Measurements from ENCODE around the gene SLC4A4. TPM values are rescaled to one million over a fixed set of nuclear protein-coding genes. Genes with fewer than 3 reads are reported as not detected.

The SLC4A4 gene
- total and polyA plus RNA-seq, 4 donors = 3.2 to 78.6 (median 18.6) TPM

DNA sequence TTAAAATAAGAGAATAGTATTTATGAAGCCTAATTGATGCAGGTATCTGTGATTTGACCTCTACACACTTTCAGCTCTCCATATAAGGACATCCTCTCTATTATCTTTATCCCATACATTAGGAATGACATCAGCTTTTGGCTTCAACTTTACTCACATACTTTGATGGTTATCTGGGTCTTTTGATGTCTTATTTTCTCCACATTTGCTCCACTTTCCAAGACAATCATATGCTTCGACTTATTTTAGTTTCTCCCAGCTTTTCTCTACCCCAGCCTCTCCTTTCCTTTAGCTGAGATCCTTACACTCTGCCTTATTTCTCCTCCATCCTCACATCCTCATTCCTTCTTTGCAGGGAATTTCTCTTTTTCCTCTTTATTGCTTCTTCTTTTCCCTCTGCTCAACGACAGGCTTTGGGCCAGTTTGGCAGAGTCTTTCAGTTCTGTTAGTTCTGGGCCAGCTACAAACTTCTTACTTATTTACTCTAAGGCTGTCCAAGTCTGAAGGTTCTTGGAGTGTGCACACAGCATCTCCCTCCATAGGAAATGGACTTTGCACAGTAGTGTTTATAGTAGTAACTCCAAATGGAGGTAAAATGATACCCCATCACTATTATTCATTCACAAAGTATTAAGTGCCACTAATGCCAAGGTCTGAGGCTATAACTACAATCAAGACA is 50.5 kb downstream of the SLC4A4 start:
- TF ChIP-seq, protein P1, sequence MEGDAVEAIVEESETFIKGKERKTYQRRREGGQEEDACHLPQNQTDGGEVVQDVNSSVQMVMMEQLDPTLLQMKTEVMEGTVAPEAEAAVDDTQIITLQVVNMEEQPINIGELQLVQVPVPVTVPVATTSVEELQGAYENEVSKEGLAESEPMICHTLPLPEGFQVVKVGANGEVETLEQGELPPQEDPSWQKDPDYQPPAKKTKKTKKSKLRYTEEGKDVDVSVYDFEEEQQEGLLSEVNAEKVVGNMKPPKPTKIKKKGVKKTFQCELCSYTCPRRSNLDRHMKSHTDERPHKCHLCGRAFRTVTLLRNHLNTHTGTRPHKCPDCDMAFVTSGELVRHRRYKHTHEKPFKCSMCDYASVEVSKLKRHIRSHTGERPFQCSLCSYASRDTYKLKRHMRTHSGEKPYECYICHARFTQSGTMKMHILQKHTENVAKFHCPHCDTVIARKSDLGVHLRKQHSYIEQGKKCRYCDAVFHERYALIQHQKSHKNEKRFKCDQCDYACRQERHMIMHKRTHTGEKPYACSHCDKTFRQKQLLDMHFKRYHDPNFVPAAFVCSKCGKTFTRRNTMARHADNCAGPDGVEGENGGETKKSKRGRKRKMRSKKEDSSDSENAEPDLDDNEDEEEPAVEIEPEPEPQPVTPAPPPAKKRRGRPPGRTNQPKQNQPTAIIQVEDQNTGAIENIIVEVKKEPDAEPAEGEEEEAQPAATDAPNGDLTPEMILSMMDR (IDR thresholded peaks at IDR 0.05; ENCODE audit: control extremely low read depth, extremely low read depth) = no peak
- Histone ChIP-seq H3K9ac (ENCODE audit: insufficient read depth in 1 of 2, low read length in 2 of 2) (no peak overlapping the region), H3K27me3 (ENCODE audit: control insufficient read depth in 3 of 3, insufficient read depth in 3 of 3, low read length in 2 of 3) (no peaks in the 10 kb centered on the region), H3K27ac (ENCODE audit: low read depth in 1 of 2, low read length in 1 of 2) (no peak overlapping the region), H3K4me3 (no peak overlapping the region), H3K36me3 (ENCODE audit: control insufficient read depth in 4 of 4, insufficient read depth in 4 of 4, low read length in 4 of 4) (peaks cover 0 to 3% (median 0%) of the 10 kb centered on the region in 4 donors), H3K4me1 (ENCODE audit: control insufficient read depth in 5 of 5, insufficient read depth in 5 of 5, low read length in 5 of 5) (peaks cover 0 to 15% (median 5%) of the 10 kb centered on the region in 5 donors), H3K9me3 (ENCODE audit: control insufficient read depth in 4 of 4, insufficient read depth in 3 of 4, low read length in 3 of 4) (no peaks in the 10 kb centered on the region)
- 42 to 68% methylated on average over 2 of the region's 2 CpGs for WGBS, 2 donors
- DNase-seq (peak; percentile 29 to 75 (median 61)), ATAC-seq (ENCODE audit: insufficient read depth, low FRiP score) (no peak)

DNA sequence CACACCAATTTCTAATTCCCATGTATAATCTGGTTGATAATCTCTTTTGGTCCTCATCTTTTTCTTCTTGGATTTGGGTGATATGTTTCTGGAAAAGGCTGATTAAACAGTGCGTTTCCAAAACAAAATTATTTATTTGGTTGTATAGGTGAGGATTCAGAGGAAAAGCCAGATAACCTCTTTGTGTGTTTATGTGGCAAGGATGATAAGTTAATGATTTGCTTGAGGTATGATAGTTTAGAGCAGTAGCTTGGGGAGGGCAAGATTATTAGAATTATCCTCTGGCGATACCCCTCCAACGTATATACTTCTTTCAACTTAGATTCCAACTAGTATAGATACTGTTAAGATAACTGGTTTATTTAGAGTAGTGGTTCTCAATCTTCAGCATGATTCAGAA is 53.3 kb downstream of the SLC4A4 start:
- ATAC-seq (ENCODE audit: insufficient read depth, low FRiP score) (no peak), DNase-seq (no peak)
- no peaks in the 10 kb centered on the region for H3K9me3 ChIP-seq (ENCODE audit: control insufficient read depth in 4 of 4, insufficient read depth in 3 of 4, low read length in 3 of 4)
- peaks cover 0 to 15% (median 5%) of the 10 kb centered on the region in 5 donors for H3K4me1 ChIP-seq (ENCODE audit: control insufficient read depth in 5 of 5, insufficient read depth in 5 of 5, low read length in 5 of 5)
- no peaks in the 10 kb centered on the region for H3K27me3 ChIP-seq (ENCODE audit: control insufficient read depth in 3 of 3, insufficient read depth in 3 of 3, low read length in 2 of 3)
- no peak overlapping the region for H3K9ac ChIP-seq (ENCODE audit: insufficient read depth in 1 of 2, low read length in 2 of 2)
- no peak overlapping the region for H3K4me3 ChIP-seq
- TF ChIP-seq, protein P1 (IDR thresholded peaks at IDR 0.05; ENCODE audit: control extremely low read depth, extremely low read depth) = no peak
- no peak overlapping the region for H3K27ac ChIP-seq (ENCODE audit: low read depth in 1 of 2, low read length in 1 of 2)
- H3K36me3 ChIP-seq (ENCODE audit: control insufficient read depth in 4 of 4, insufficient read depth in 4 of 4, low read length in 4 of 4) = no peaks in the 10 kb centered on the region
- WGBS, 2 donors = 95 to 98% methylated on average over 3 of the region's 3 CpGs

DNA sequence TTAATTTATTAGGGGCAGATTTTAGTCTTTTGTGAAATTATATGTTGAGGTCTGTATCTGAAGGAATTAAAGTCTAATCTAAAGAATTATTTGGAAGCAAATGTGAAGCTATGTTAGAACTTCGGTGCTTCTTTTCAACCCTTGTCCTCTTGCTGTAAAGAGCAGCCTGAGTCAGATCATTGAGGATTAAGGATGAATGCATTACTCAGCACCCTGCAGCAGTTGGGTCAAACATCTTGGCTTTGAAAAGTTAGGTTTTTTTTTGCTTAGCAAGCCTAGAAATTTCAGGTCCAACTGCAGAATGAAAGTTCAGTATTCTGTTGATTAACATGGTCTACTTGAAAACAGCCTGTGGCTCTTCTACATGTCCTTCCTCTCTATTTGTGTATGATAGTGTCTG is 57.6 kb downstream of the SLC4A4 start:
- 84 to 93% methylated on average over 1 of the region's 1 CpG for WGBS, 2 donors
- no peak overlapping the region for H3K27ac ChIP-seq (ENCODE audit: low read depth in 1 of 2, low read length in 1 of 2)
- ATAC-seq (ENCODE audit: insufficient read depth, low FRiP score) (no peak), DNase-seq (no peak)
- TF ChIP-seq, protein P1 (IDR thresholded peaks at IDR 0.05; ENCODE audit: control extremely low read depth, extremely low read depth) = no peak
- H3K4me3 ChIP-seq = no peak overlapping the region
- H3K27me3 ChIP-seq (ENCODE audit: control insufficient read depth in 3 of 3, insufficient read depth in 3 of 3, low read length in 2 of 3) = no peaks in the 10 kb centered on the region
- H3K9ac ChIP-seq (ENCODE audit: insufficient read depth in 1 of 2, low read length in 2 of 2) = no peak overlapping the region
- H3K36me3 ChIP-seq (ENCODE audit: control insufficient read depth in 4 of 4, insufficient read depth in 4 of 4, low read length in 4 of 4) = no peaks in the 10 kb centered on the region
- no peaks in the 10 kb centered on the region for H3K9me3 ChIP-seq (ENCODE audit: control insufficient read depth in 4 of 4, insufficient read depth in 3 of 4, low read length in 3 of 4)
- H3K4me1 ChIP-seq (ENCODE audit: control insufficient read depth in 5 of 5, insufficient read depth in 5 of 5, low read length in 5 of 5) = peaks cover 0 to 8% (median 0%) of the 10 kb centered on the region in 5 donors

DNA sequence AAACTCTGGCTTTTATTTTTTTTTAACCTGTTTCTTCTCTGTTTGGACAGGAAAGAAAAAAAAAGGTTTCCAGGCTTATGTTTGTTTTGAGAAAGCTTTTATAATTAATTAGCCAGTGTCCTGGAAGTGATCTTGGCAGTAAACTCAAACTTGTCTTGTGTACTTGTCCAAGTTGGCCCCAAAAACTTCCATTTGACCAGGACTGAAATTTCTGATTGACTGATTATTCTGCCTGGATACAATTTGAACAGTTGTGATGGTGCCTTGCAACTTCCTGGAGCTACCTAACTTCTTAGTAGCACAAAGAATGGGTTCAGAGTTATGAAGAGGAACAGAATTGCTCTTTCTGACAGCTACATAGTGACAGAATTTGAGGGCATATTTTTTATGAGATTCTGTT is 62.0 kb downstream of the SLC4A4 start:
- peaks cover 0 to 8% (median 0%) of the 10 kb centered on the region in 5 donors for H3K4me1 ChIP-seq (ENCODE audit: control insufficient read depth in 5 of 5, insufficient read depth in 5 of 5, low read length in 5 of 5)
- H3K36me3 ChIP-seq (ENCODE audit: control insufficient read depth in 4 of 4, insufficient read depth in 4 of 4, low read length in 4 of 4) = peaks cover 0 to 4% (median 0%) of the 10 kb centered on the region in 4 donors
- no peak for ATAC-seq (ENCODE audit: insufficient read depth, low FRiP score)
- no peak overlapping the region for H3K9ac ChIP-seq (ENCODE audit: insufficient read depth in 1 of 2, low read length in 2 of 2)
- no peak overlapping the region for H3K27ac ChIP-seq (ENCODE audit: low read depth in 1 of 2, low read length in 1 of 2)
- TF ChIP-seq, protein P1 (IDR thresholded peaks at IDR 0.05; ENCODE audit: control extremely low read depth, extremely low read depth) = no peak
- H3K4me3 ChIP-seq = no peak overlapping the region
- no peaks in the 10 kb centered on the region for H3K27me3 ChIP-seq (ENCODE audit: control insufficient read depth in 3 of 3, insufficient read depth in 3 of 3, low read length in 2 of 3)
- DNase-seq = no peak
- H3K9me3 ChIP-seq (ENCODE audit: control insufficient read depth in 4 of 4, insufficient read depth in 3 of 4, low read length in 3 of 4) = no peaks in the 10 kb centered on the region

Data from lung (tissue), 12 donors.